Natural killer cell (primary cell): Measurements from ENCODE around the gene IMPG2. TPM values are rescaled to one million over a fixed set of nuclear protein-coding genes. Genes with fewer than 3 reads are reported as not detected.

ENCODE experiments used
- ATAC-seq, 3 donors: fragments of 150-1000 bp in 2 of 3; fragments of 200-7000 bp in 1 of 3; cut with Tn5 transposase; 1 replicate in 1 of 3; 2 replicates in 2 of 3; pipeline ENCODE4 v1.10.0; 2021; ENCODE audit warnings: mild to moderate bottlenecking in 2 of 3, moderate library complexity in 2 of 3
- DNase-seq, 2 donors: peaks; one replicate each; pipeline versions ENCODE4 v3.0.0 to v3.0.0-alpha.2; 2013 to 2021; ENCODE audit warnings: mixed read lengths in 1 of 2
- H3K27ac ChIP-seq: one replicate; pipeline ENCODE4 v1.5.1; 2013; ENCODE audit warnings: mild to moderate bottlenecking, low read length
- H3K27me3 ChIP-seq: one replicate; pipeline ENCODE4 v1.6.1; 2013; ENCODE audit warnings: low read length; ENCODE audit not compliant: control insufficient read depth, insufficient read depth
- H3K36me3 ChIP-seq: one replicate; pipeline ENCODE4 v1.6.1; 2013; ENCODE audit warnings: low read length; ENCODE audit not compliant: control insufficient read depth, insufficient read depth
- H3K4me1 ChIP-seq: one replicate; pipeline ENCODE4 v1.6.1; 2013; ENCODE audit warnings: low read length; ENCODE audit not compliant: control insufficient read depth, insufficient read depth
- H3K4me3 ChIP-seq: one replicate; pipeline ENCODE4 v1.5.1; 2013; ENCODE audit warnings: low read length
- H3K9me3 ChIP-seq: one replicate; pipeline ENCODE4 v1.6.1; 2013; ENCODE audit warnings: low read length; ENCODE audit not compliant: control insufficient read depth, insufficient read depth
- H3K27ac Mint-ChIP-seq, 2 donors: one replicate each; pipeline ENCODE4 v1.8.0; 2022; ENCODE audit warnings: mild to moderate bottlenecking in 2 of 2, mixed read lengths in 2 of 2, moderate library complexity in 1 of 2
- H3K27me3 Mint-ChIP-seq, 2 donors: one replicate each; pipeline ENCODE4 v1.8.0; 2022; ENCODE audit warnings: low read depth in 2 of 2, mixed read lengths in 2 of 2
- H3K36me3 Mint-ChIP-seq: one replicate; pipeline ENCODE4 v1.8.0; 2022; ENCODE audit warnings: mixed read lengths
- H3K4me1 Mint-ChIP-seq, 2 donors: one replicate each; pipeline ENCODE4 v1.8.0; 2022; ENCODE audit warnings: mixed read lengths in 2 of 2
- H3K4me3 Mint-ChIP-seq: one replicate; pipeline ENCODE4 v1.8.0; 2022; ENCODE audit warnings: mild to moderate bottlenecking, moderate library complexity, mixed read lengths
- H3K9me3 Mint-ChIP-seq, 2 donors: one replicate each; pipeline ENCODE4 v1.8.0; 2022; ENCODE audit warnings: mixed read lengths in 2 of 2
- WGBS: methylation state at CpG from one replicate; pipeline ENCODE4 v1.1.7; 2013; ENCODE audit warnings: missing lambda C conversion rate; ENCODE audit not compliant: insufficient coverage; 5-methylcytosine and 5-hydroxymethylcytosine counted together
- intact Hi-C: fragments of 100-400 bp; cut with micrococcal nuclease; formaldehyde crosslinking; loops from one replicate; pipeline ENCODE4 v1.14.2; 2022
- total RNA-seq, 4 donors: library from RNA; stranded (reverse); fragments of 120-200 nt in 1 of 4; gene quantifications; one replicate each; pipeline versions ENCODE4 v1.2.3 to v1.2.4, GENCODE V29; 2013 to 2022
- TF ChIP-seq, protein P1 (sequence below): fragments of 200-600 bp; IDR thresholded peaks from one replicate; pipeline ENCODE4 v1.8.0; 2022; ENCODE audit warnings: antibody characterized with exemption

Gene IMPG2
- total RNA-seq, 3 donors from 2014 or later (not counting 1 experiment from before 2014, with no cell fraction given), result 0.52 to 0.73 (median 0.72) TPM

DNA sequence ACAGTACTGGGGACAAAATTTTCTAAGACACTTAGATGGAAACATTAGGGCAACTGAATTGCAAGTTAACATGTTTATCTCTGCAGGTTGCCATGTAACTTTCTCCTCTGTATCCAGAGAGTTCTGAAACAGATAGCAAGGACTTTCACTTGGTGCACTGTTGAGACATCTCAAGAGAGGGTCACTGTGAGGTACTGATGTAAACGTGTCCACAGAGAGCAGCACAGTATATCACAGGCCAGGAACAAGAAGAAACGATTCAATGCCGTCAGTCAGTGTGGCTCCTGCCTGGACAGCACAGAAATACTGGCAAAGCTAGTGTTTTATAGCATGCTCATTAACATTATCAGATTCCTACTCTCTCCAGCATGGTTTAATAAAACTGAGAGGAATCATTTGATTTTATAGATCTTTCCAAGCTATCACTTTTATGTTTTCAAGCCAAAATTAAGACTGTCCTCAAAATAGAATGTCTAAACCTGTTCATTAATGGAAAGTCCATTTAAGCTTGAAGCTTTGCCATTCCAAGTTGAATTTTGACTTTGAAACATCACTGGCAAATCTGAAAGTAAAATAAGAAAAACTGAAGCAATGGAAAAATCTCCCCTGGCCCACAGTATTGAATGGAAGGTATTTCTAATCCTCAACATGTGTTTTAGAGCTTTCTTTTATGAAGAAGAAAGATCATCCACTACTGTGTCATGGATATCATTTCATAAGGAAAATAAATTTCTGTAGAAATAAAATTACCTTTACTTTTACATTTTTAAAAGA, 102.7 kb downstream of the IMPG2 start:
- Histone ChIP-seq H3K27ac (no peak overlapping the region), H3K4me1 (no peaks in the 10 kb centered on the region), H3K4me3 (no peak overlapping the region), H3K36me3 (no peaks in the 10 kb centered on the region), H3K27me3 (no peaks in the 10 kb centered on the region), H3K9me3 (peaks cover 9% of the 10 kb centered on the region)
- TF ChIP-seq, protein P1, sequence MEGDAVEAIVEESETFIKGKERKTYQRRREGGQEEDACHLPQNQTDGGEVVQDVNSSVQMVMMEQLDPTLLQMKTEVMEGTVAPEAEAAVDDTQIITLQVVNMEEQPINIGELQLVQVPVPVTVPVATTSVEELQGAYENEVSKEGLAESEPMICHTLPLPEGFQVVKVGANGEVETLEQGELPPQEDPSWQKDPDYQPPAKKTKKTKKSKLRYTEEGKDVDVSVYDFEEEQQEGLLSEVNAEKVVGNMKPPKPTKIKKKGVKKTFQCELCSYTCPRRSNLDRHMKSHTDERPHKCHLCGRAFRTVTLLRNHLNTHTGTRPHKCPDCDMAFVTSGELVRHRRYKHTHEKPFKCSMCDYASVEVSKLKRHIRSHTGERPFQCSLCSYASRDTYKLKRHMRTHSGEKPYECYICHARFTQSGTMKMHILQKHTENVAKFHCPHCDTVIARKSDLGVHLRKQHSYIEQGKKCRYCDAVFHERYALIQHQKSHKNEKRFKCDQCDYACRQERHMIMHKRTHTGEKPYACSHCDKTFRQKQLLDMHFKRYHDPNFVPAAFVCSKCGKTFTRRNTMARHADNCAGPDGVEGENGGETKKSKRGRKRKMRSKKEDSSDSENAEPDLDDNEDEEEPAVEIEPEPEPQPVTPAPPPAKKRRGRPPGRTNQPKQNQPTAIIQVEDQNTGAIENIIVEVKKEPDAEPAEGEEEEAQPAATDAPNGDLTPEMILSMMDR, result no peak
- H3K36me3 Mint-ChIP-seq, result no peaks in the 10 kb centered on the region
- H3K4me3 Mint-ChIP-seq, result no peak overlapping the region
- intact Hi-C loops, result no loop called here
- no peaks in the 10 kb centered on the region for H3K27me3 Mint-ChIP-seq
- DNase-seq, result no peak
- H3K9me3 Mint-ChIP-seq, result no peaks in the 10 kb centered on the region
- H3K4me1 Mint-ChIP-seq, result no peaks in the 10 kb centered on the region
- no peak for ATAC-seq
- WGBS, result 86% methylated on average over 3 of the region's 3 CpGs
- H3K27ac Mint-ChIP-seq, result no peak overlapping the region

GRCh38 chr3:101216710-101217465, 103.5 kb downstream of the IMPG2 start:
- H3K36me3 ChIP-seq, result no peaks in the 10 kb centered on the region
- no peaks in the 10 kb centered on the region for H3K36me3 Mint-ChIP-seq
- no peaks in the 10 kb centered on the region for H3K27me3 Mint-ChIP-seq
- WGBS, result 80% methylated on average over 1 of the region's 3 CpGs
- no peaks in the 10 kb centered on the region for H3K4me1 Mint-ChIP-seq
- no peaks in the 10 kb centered on the region for H3K27me3 ChIP-seq
- intact Hi-C loops, result no loop called here
- H3K27ac ChIP-seq, result no peak overlapping the region
- no peaks in the 10 kb centered on the region for H3K4me1 ChIP-seq
- TF ChIP-seq, protein P1, result no peak
- peaks cover 9% of the 10 kb centered on the region for H3K9me3 ChIP-seq
- no peak overlapping the region for H3K4me3 ChIP-seq
- DNase-seq (no peak), ATAC-seq (no peak)
- H3K27ac Mint-ChIP-seq, result no peak overlapping the region
- H3K4me3 Mint-ChIP-seq, result no peak overlapping the region
- H3K9me3 Mint-ChIP-seq, result no peaks in the 10 kb centered on the region

DNA sequence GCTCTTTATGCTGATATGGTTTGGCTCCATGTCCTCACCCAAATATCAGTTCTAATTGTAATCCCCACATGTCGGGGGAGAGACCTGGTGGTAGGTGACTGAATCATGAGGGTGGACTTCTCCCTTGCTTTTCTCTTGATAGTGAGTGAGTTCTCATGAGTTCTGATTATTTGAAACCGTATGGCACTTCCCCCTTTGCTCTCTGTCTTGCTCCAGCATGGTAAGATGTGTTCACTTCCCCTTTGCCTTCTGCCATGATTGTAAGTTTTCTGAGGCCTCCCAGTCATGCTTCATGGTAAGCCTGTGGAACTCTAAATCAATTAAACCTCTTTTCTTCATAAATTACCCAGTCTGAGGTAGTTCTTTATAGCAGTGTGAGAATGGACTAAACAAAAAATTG, 107.6 kb downstream of the IMPG2 start:
- Histone ChIP-seq H3K4me1 (no peaks in the 10 kb centered on the region), H3K27me3 (no peaks in the 10 kb centered on the region), H3K27ac (no peak overlapping the region), H3K9me3 (peaks cover 9% of the 10 kb centered on the region), H3K4me3 (no peak overlapping the region), H3K36me3 (no peaks in the 10 kb centered on the region)
- H3K36me3 Mint-ChIP-seq, result no peaks in the 10 kb centered on the region
- H3K9me3 Mint-ChIP-seq, result no peaks in the 10 kb centered on the region
- DNase-seq (no peak), ATAC-seq (no peak)
- no peak overlapping the region for H3K4me3 Mint-ChIP-seq
- no peaks in the 10 kb centered on the region for H3K4me1 Mint-ChIP-seq
- H3K27ac Mint-ChIP-seq, result no peak overlapping the region
- WGBS, result 78% methylated on average over 2 of the region's 2 CpGs
- H3K27me3 Mint-ChIP-seq, result peaks cover 0 to 2% of the 10 kb centered on the region in 2 donors
- intact Hi-C loops, result no loop called here
- TF ChIP-seq, protein P1, result no peak
